GM23338 (cell line): ENCODE results near the gene OSBPL5. TPM values are rescaled to one million over a fixed set of nuclear protein-coding genes. Genes with fewer than 3 reads are reported as not detected.
A peak's percentile ranks its signal among the peaks of the same experiment; 100 is the strongest.

Experiments
- ATAC-seq: fragments of 200-7000 bp; cut with Tn5 transposase; 3 replicates; pipeline ENCODE4 v1.9.1; 2020
- DNase-seq: peaks from one replicate; pipeline ENCODE4 v3.0.0-alpha.2; 2015; ENCODE audit warnings: low spot score
- H2AFZ ChIP-seq: fragments of 200-600 bp; sonication (generic); 2 replicates; pipeline ENCODE4 v1.8.0; 2016; ENCODE audit warnings: antibody characterized with exemption, mild to moderate bottlenecking, moderate library complexity
- H3F3A ChIP-seq: fragments of 200-600 bp; sonication (generic); replicated peaks from 2 replicates; pipeline ENCODE4 v1.8.0; 2017; ENCODE audit warnings: antibody characterized with exemption, mixed run types, low read depth
- H3K27ac ChIP-seq: fragments of 200-600 bp; sonication (generic); 2 replicates; pipeline ENCODE4 v1.6.1; 2016; ENCODE audit warnings: low read depth
- H3K27me3 ChIP-seq: fragments of 200-600 bp; sonication (generic); 2 replicates; pipeline ENCODE4 v1.8.0; 2016; ENCODE audit warnings: mild to moderate bottlenecking, mixed run types, moderate library complexity; ENCODE audit not compliant: insufficient read depth
- H3K36me3 ChIP-seq: fragments of 200-600 bp; sonication (generic); 2 replicates; pipeline ENCODE4 v1.8.0; 2016; ENCODE audit warnings: mild to moderate bottlenecking; ENCODE audit not compliant: insufficient read depth
- H3K4me1 ChIP-seq: fragments of 200-600 bp; sonication (generic); 2 replicates; pipeline ENCODE4 v1.8.0; 2016; ENCODE audit warnings: mild to moderate bottlenecking, moderate library complexity; ENCODE audit not compliant: insufficient read depth
- H3K4me2 ChIP-seq: fragments of 200-600 bp; sonication (generic); 2 replicates; pipeline ENCODE4 v1.7.1; 2017; ENCODE audit warnings: mixed run types
- H3K4me3 ChIP-seq: fragments of 200-600 bp; sonication (generic); 2 replicates; pipeline ENCODE4 v1.6.1; 2016; ENCODE audit warnings: mixed run types
- H3K79me2 ChIP-seq: fragments of 200-600 bp; sonication (generic); replicated peaks from 2 replicates; pipeline ENCODE4 v1.8.0; 2017; ENCODE audit warnings: mild to moderate bottlenecking; ENCODE audit not compliant: insufficient read depth
- H3K9me2 ChIP-seq: fragments of 200-600 bp; sonication (generic); 2 replicates; pipeline ENCODE4 v1.8.0; 2017; ENCODE audit not compliant: insufficient read depth
- H4K20me1 ChIP-seq: fragments of 200-600 bp; sonication (generic); replicated peaks from 2 replicates; pipeline ENCODE4 v1.8.0; 2017; ENCODE audit warnings: mild to moderate bottlenecking; ENCODE audit not compliant: insufficient read depth
- H3K27ac Mint-ChIP-seq: 2 replicates; pipeline ENCODE4 v1.8.0; 2020; ENCODE audit warnings: inconsistent platforms, mild to moderate bottlenecking, moderate library complexity, mixed read lengths
- H3K27me3 Mint-ChIP-seq: 3 replicates; pipeline ENCODE4 v1.8.0; 2022; ENCODE audit warnings: low read depth, mild to moderate bottlenecking, moderate library complexity, mixed read lengths, inconsistent platforms; ENCODE audit not compliant: insufficient read depth, poor library complexity
- H3K36me3 Mint-ChIP-seq: 3 replicates; pipeline ENCODE4 v1.8.0; 2021; ENCODE audit warnings: low read depth, mild to moderate bottlenecking, inconsistent platforms, moderate library complexity, mixed read lengths
- H3K4me1 Mint-ChIP-seq: 3 replicates; pipeline ENCODE4 v1.8.0; 2020; ENCODE audit warnings: mild to moderate bottlenecking, inconsistent platforms, mixed read lengths
- H3K4me3 Mint-ChIP-seq: 3 replicates; pipeline ENCODE4 v1.8.0; 2021; ENCODE audit warnings: moderate library complexity, mild to moderate bottlenecking, inconsistent platforms, mixed read lengths
- H3K9me3 Mint-ChIP-seq: 3 replicates; pipeline ENCODE4 v1.8.0; 2020; ENCODE audit warnings: moderate library complexity, mild to moderate bottlenecking, inconsistent platforms, mixed read lengths
- CREB1 ChIP-seq: fragments of 250-450 bp; sonication (Bioruptor Pico); IDR thresholded peaks from 2 replicates; pipeline ENCODE4 v1.5.0; 2020; ENCODE audit warnings: low read depth, mild to moderate bottlenecking, moderate library complexity
- ETS1 ChIP-seq: IDR thresholded peaks from 2 replicates; pipeline ENCODE4 v1.6.1; 2016; ENCODE audit warnings: antibody characterized with exemption
- EZH2 ChIP-seq: fragments of 200-600 bp; sonication (generic); IDR thresholded peaks from one replicate; pipeline ENCODE4 v1.8.0; 2017; ENCODE audit warnings: antibody characterized with exemption, mild to moderate bottlenecking, low read depth; ENCODE audit not compliant: unreplicated experiment
- EZH2phosphoT487 ChIP-seq: fragments of 200-600 bp; sonication (generic); IDR thresholded peaks from one replicate; pipeline ENCODE4 v1.8.1; 2018; ENCODE audit warnings: antibody characterized with exemption; ENCODE audit not compliant: unreplicated experiment
- JUNB ChIP-seq: IDR thresholded peaks from one replicate; pipeline ENCODE4 v1.6.1; 2016; ENCODE audit warnings: antibody characterized with exemption; ENCODE audit not compliant: unreplicated experiment
- POLR2AphosphoS5 ChIP-seq: IDR thresholded peaks from 2 replicates; pipeline ENCODE4 v1.6.1; 2016; ENCODE audit warnings: antibody characterized with exemption, low read depth
- STAT1 ChIP-seq: IDR thresholded peaks from one replicate; pipeline ENCODE4 v1.6.1; 2016; ENCODE audit warnings: antibody characterized with exemption; ENCODE audit not compliant: unreplicated experiment
- ZNF114 ChIP-seq: fragments of 250-450 bp; sonication (Bioruptor Pico); IDR thresholded peaks from 2 replicates; pipeline ENCODE4 v1.5.0; 2020; ENCODE audit warnings: mild to moderate bottlenecking, moderate library complexity
- ZNF331 ChIP-seq: fragments of 250-450 bp; sonication (Bioruptor Pico); IDR thresholded peaks from 2 replicates; pipeline ENCODE4 v1.5.0; 2020; ENCODE audit warnings: low read depth, mild to moderate bottlenecking, moderate library complexity
- polyA plus RNA-seq: library from polyadenylated mRNA; unstranded; fragments of >200 nt; fragmentation: Nextera tagmentation; extraction: Ambion mirVana; gene quantifications from 2 replicates; pipeline ENCODE4 v1.2.1, GENCODE V29; 2016
- total RNA-seq: library from RNA; depleted of rRNA; stranded (reverse); fragments of >200 nt; shearing (Covaris generic); gene quantifications from 2 replicates; pipeline ENCODE4 v1.2.3, GENCODE V29; 2014
- TF ChIP-seq, protein P1 (sequence below): IDR thresholded peaks from one replicate; pipeline ENCODE4 v1.6.1; 2018; ENCODE audit warnings: antibody characterized with exemption; ENCODE audit not compliant: unreplicated experiment
- TF ChIP-seq, protein P2 (sequence below): fragments of 250-450 bp; sonication (Bioruptor Pico); IDR thresholded peaks from 2 replicates; pipeline ENCODE4 v1.5.0; 2020; ENCODE audit warnings: mild to moderate bottlenecking, moderate library complexity

Gene OSBPL5
- total and polyA plus RNA-seq, 2 experiments from 2014 or later, result 2.7 to 12.0 TPM

GRCh38 chr11:3055891-3056290 lies 109.2 kb downstream of the OSBPL5 start (continued):
- TF ChIP-seq, protein P1, sequence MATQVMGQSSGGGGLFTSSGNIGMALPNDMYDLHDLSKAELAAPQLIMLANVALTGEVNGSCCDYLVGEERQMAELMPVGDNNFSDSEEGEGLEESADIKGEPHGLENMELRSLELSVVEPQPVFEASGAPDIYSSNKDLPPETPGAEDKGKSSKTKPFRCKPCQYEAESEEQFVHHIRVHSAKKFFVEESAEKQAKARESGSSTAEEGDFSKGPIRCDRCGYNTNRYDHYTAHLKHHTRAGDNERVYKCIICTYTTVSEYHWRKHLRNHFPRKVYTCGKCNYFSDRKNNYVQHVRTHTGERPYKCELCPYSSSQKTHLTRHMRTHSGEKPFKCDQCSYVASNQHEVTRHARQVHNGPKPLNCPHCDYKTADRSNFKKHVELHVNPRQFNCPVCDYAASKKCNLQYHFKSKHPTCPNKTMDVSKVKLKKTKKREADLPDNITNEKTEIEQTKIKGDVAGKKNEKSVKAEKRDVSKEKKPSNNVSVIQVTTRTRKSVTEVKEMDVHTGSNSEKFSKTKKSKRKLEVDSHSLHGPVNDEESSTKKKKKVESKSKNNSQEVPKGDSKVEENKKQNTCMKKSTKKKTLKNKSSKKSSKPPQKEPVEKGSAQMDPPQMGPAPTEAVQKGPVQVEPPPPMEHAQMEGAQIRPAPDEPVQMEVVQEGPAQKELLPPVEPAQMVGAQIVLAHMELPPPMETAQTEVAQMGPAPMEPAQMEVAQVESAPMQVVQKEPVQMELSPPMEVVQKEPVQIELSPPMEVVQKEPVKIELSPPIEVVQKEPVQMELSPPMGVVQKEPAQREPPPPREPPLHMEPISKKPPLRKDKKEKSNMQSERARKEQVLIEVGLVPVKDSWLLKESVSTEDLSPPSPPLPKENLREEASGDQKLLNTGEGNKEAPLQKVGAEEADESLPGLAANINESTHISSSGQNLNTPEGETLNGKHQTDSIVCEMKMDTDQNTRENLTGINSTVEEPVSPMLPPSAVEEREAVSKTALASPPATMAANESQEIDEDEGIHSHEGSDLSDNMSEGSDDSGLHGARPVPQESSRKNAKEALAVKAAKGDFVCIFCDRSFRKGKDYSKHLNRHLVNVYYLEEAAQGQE, result no peak
- no peak for TF ChIP-seq EZH2
- no peak for TF ChIP-seq JUNB
- no peak for TF ChIP-seq ZNF331

- Histone ChIP-seq H2AFZ (no peak overlapping the region), H3K4me1 (peaks cover 28% of the 10 kb centered on the region), H3K27me3 (no peaks in the 10 kb centered on the region), H3F3A (no peaks in the 10 kb centered on the region; the same call in 1 of the 2 replicates), H3K9me2 (no peaks in the 10 kb centered on the region), H3K79me2 (peaks cover 94% of the 10 kb centered on the region), H3K36me3 (peaks cover 10% of the 10 kb centered on the region), H3K4me3 (no peak overlapping the region), H3K27ac (no peak overlapping the region), H3K4me2 (no peak overlapping the region), H4K20me1 (peaks cover 59% of the 10 kb centered on the region)
- H3K4me3 Mint-ChIP-seq, result peak overlapping the region; percentile 20; the same call in 1 of the 3 replicates
- no peak for ATAC-seq
- DNase-seq, result no peak
- peak overlapping the region; percentile 72 for H3K27ac Mint-ChIP-seq
- peaks cover 52% of the 10 kb centered on the region for H3K4me1 Mint-ChIP-seq
- H3K36me3 Mint-ChIP-seq, result peaks cover 44% of the 10 kb centered on the region
- H3K9me3 Mint-ChIP-seq, result no peaks in the 10 kb centered on the region
- peaks cover 12% of the 10 kb centered on the region for H3K27me3 Mint-ChIP-seq
- TF ChIP-seq, protein P2, sequence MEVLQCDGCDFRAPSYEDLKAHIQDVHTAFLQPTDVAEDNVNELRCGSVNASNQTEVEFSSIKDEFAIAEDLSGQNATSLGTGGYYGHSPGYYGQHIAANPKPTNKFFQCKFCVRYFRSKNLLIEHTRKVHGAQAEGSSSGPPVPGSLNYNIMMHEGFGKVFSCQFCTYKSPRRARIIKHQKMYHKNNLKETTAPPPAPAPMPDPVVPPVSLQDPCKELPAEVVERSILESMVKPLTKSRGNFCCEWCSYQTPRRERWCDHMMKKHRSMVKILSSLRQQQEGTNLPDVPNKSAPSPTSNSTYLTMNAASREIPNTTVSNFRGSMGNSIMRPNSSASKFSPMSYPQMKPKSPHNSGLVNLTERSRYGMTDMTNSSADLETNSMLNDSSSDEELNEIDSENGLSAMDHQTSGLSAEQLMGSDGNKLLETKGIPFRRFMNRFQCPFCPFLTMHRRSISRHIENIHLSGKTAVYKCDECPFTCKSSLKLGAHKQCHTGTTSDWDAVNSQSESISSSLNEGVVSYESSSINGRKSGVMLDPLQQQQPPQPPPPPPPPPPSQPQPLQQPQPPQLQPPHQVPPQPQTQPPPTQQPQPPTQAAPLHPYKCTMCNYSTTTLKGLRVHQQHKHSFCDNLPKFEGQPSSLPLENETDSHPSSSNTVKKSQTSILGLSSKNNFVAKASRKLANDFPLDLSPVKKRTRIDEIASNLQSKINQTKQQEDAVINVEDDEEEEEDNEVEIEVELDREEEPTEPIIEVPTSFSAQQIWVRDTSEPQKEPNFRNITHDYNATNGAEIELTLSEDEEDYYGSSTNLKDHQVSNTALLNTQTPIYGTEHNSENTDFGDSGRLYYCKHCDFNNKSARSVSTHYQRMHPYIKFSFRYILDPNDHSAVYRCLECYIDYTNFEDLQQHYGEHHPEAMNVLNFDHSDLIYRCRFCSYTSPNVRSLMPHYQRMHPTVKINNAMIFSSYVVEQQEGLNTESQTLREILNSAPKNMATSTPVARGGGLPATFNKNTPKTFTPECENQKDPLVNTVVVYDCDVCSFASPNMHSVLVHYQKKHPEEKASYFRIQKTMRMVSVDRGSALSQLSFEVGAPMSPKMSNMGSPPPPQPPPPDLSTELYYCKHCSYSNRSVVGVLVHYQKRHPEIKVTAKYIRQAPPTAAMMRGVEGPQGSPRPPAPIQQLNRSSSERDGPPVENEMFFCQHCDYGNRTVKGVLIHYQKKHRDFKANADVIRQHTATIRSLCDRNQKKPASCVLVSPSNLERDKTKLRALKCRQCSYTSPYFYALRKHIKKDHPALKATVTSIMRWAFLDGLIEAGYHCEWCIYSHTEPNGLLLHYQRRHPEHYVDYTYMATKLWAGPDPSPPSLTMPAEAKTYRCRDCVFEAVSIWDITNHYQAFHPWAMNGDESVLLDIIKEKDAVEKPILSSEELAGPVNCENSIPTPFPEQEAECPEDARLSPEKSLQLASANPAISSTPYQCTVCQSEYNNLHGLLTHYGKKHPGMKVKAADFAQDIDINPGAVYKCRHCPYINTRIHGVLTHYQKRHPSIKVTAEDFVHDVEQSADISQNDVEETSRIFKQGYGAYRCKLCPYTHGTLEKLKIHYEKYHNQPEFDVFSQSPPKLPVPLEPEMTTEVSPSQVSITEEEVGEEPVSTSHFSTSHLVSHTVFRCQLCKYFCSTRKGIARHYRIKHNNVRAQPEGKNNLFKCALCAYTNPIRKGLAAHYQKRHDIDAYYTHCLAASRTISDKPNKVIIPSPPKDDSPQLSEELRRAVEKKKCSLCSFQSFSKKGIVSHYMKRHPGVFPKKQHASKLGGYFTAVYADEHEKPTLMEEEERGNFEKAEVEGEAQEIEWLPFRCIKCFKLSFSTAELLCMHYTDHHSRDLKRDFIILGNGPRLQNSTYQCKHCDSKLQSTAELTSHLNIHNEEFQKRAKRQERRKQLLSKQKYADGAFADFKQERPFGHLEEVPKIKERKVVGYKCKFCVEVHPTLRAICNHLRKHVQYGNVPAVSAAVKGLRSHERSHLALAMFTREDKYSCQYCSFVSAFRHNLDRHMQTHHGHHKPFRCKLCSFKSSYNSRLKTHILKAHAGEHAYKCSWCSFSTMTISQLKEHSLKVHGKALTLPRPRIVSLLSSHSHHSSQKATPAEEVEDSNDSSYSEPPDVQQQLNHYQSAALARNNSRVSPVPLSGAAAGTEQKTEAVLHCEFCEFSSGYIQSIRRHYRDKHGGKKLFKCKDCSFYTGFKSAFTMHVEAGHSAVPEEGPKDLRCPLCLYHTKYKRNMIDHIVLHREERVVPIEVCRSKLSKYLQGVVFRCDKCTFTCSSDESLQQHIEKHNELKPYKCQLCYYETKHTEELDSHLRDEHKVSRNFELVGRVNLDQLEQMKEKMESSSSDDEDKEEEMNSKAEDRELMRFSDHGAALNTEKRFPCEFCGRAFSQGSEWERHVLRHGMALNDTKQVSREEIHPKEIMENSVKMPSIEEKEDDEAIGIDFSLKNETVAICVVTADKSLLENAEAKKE (CRISPR knock-in tag), result no peak
- TF ChIP-seq ETS1, result no peak
- no peak for TF ChIP-seq JUNB
- no peak for TF ChIP-seq EZH2
- no peak for TF ChIP-seq STAT1
- TF ChIP-seq ZNF331, result no peak
- TF ChIP-seq ZNF114 (CRISPR knock-in tag), result no peak
- no peak for TF ChIP-seq EZH2phosphoT487
- TF ChIP-seq CREB1 (CRISPR knock-in tag), result no peak
- TF ChIP-seq, protein P1, result no peak
- no peak for TF ChIP-seq POLR2AphosphoS5
Measured at GRCh38 chr11:3052567-3052966, 112.5 kb downstream of the OSBPL5 start.
